Upper lobe of right lung (tissue), 1 donor: Measurements from ENCODE around the gene TMEM18. TPM values are rescaled to one million over a fixed set of nuclear protein-coding genes. Genes with fewer than 3 reads are reported as not detected.

Experiments
- ATAC-seq: fragments of 200-7000 bp; cut with Tn5 transposase; one replicate; pipeline ENCODE4 v1.9.1; 2020; ENCODE audit warnings: mild to moderate bottlenecking, moderate library complexity
- DNase-seq: peaks from one replicate; pipeline ENCODE4 v3.0.0-alpha.2; 2020
- H3K27ac ChIP-seq: fragments of 200-600 bp; one replicate; pipeline ENCODE4 v1.8.0; 2022
- H3K27me3 ChIP-seq: fragments of 200-600 bp; one replicate; pipeline ENCODE4 v1.8.0; 2022; ENCODE audit warnings: mild to moderate bottlenecking
- H3K36me3 ChIP-seq: fragments of 200-600 bp; one replicate; pipeline ENCODE4 v1.8.0; 2022
- H3K4me1 ChIP-seq: fragments of 200-600 bp; one replicate; pipeline ENCODE4 v1.8.0; 2022
- H3K4me3 ChIP-seq: fragments of 200-600 bp; one replicate; pipeline ENCODE4 v1.8.0; 2022; ENCODE audit warnings: mild to moderate bottlenecking
- H3K9me3 ChIP-seq: fragments of 200-600 bp; one replicate; pipeline ENCODE4 v1.8.0; 2022
- intact Hi-C: fragments of 100-400 bp; cut with DNase I; formaldehyde crosslinking; loops from one replicate; pipeline ENCODE4 v1.11.0; 2022
- total RNA-seq: library from RNA; stranded (reverse); fragmentation: NEBNext Ultra II Directional; extraction: Animal tissue kit (Norgen Biotek cat#: 25700); gene quantifications from one replicate; pipeline ENCODE4 v1.2.1, GENCODE V29; 2021
- TF ChIP-seq, protein P1 (sequence below): fragments of 200-600 bp; IDR thresholded peaks from one replicate; pipeline ENCODE4 v1.8.0; 2022; ENCODE audit warnings: antibody characterized with exemption
- donor health status: DM: no; HTN: yes; CAD: no; lungs with severe emphysema.

TMEM18 gene
- total RNA-seq, 1 donor from 2014 or later: 21.3 TPM

DNA sequence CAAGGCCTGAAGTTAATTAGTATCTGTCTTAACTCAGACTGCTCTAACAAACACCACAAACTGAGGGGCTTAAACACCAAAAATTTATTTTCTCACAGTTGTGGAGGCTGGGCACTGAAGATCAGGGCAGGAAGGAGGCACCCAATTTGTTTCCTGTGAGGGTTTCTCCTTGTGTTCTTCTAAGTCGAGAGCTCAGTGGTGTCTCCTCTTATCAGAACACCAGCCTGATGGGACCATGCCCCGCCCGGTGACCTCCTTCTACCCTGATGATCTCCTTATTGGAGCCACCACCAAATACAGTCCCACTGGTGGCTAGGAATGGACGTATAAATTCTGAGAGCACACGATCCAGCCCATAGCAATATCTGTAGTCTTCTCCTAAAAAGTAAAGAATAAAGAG is 20.5 kb downstream of the TMEM18 start:
- Histone ChIP-seq H3K27me3 (peaks cover 19% of the 10 kb centered on the region), H3K27ac (no peak overlapping the region), H3K4me3 (no peak overlapping the region), H3K9me3 (no peaks in the 10 kb centered on the region), H3K36me3 (no peaks in the 10 kb centered on the region), H3K4me1 (no peaks in the 10 kb centered on the region)
- TF ChIP-seq, protein P1, sequence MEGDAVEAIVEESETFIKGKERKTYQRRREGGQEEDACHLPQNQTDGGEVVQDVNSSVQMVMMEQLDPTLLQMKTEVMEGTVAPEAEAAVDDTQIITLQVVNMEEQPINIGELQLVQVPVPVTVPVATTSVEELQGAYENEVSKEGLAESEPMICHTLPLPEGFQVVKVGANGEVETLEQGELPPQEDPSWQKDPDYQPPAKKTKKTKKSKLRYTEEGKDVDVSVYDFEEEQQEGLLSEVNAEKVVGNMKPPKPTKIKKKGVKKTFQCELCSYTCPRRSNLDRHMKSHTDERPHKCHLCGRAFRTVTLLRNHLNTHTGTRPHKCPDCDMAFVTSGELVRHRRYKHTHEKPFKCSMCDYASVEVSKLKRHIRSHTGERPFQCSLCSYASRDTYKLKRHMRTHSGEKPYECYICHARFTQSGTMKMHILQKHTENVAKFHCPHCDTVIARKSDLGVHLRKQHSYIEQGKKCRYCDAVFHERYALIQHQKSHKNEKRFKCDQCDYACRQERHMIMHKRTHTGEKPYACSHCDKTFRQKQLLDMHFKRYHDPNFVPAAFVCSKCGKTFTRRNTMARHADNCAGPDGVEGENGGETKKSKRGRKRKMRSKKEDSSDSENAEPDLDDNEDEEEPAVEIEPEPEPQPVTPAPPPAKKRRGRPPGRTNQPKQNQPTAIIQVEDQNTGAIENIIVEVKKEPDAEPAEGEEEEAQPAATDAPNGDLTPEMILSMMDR: no peak
- intact Hi-C loops: no loop called here
- ATAC-seq (no peak), DNase-seq (no peak)

DNA sequence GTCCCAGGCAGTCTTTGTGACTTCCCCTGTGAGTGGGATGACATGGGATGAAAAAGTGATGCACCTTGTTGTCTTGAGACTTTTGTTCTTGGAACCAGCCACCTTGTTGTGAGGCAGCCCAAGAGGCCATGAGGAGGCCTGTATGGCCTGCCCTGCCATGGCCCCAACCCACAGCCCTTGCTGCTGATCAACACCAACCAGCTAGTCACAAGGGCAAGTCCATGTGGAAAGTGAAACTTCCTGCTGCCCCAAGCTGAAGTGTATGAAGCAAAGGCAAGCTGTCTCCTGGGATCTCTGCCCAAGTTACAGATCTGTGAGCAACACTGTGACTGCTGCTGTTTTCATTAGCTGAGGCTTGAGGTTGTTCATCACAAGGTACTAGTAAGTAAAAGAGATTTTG is 21.6 kb downstream of the TMEM18 start:
- ATAC-seq: peak; percentile 44
- Histone ChIP-seq H3K36me3 (no peaks in the 10 kb centered on the region), H3K27me3 (peaks cover 19% of the 10 kb centered on the region), H3K9me3 (no peaks in the 10 kb centered on the region), H3K4me1 (no peaks in the 10 kb centered on the region), H3K4me3 (no peak overlapping the region), H3K27ac (no peak overlapping the region)
- no peak for DNase-seq
- TF ChIP-seq, protein P1: no peak
- intact Hi-C loops: no loop called here

DNA sequence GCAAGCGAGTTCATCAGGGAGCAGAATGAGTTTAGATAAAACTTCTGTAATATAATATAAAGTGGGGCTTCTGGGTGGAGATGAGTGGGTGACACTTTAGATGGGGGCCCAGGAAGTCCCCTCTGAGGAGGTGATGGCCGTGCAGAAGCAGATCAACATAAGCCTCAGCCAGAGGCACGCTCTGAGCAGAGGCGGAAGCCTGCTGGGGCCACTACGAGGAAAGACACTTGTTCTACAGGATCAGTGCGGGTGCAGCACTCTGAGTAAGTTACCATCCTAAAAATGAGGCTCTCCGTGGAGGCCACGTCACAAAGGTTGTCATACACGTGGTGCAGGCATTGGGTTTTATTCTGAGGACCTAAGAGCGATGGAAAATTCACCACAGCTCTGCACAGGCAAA is 22.3 kb downstream of the TMEM18 start:
- Histone ChIP-seq H3K36me3 (no peaks in the 10 kb centered on the region), H3K27ac (no peak overlapping the region), H3K9me3 (no peaks in the 10 kb centered on the region), H3K27me3 (peaks cover 19% of the 10 kb centered on the region), H3K4me1 (no peaks in the 10 kb centered on the region), H3K4me3 (no peak overlapping the region)
- intact Hi-C loops: no loop called here
- TF ChIP-seq, protein P1: no peak
- DNase-seq (no peak), ATAC-seq (no peak)

DNA sequence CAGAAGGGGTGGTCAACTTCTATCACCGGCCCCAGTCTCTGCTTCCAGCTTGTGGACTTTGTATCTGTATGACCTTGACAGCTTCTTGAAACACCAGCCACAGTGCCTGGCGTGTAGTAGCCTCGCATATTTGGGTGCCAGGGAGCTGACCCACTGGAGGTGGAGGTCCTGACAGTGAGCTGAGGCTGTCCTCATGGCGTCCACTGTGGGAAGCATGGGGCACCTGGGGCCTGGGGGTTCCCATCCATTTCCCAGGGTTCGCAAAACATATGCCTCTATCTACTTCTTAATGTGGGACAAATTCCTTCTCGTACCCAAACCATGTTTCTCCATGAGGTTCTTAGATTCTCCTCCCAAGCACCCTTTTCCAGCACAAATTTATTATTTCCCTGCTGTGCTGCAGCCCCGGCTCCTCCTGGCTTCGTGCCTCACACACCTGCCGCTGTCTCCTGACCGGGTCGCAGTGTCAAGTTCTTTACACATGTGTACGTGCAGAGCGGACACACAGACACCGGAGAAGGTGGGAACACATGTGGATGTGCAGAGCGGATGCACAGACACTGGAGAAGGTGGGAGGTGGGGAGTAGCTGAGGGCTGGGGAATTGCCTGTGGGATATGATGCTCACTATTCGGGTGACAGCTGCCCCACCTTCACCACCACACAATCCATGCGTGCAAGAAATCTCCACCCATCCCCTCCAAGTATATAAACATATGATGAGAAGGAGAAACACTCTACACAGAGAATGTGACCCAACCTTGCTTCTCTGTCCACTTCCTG is 23.4 kb downstream of the TMEM18 start:
- TF ChIP-seq, protein P1: no peak
- no peaks in the 10 kb centered on the region for H3K9me3 ChIP-seq
- no peaks in the 10 kb centered on the region for H3K36me3 ChIP-seq
- no peak overlapping the region for H3K27ac ChIP-seq
- intact Hi-C loops: no loop called here
- DNase-seq (no peak), ATAC-seq (no peak)
- peaks cover 11% of the 10 kb centered on the region for H3K27me3 ChIP-seq
- H3K4me1 ChIP-seq: no peaks in the 10 kb centered on the region
- H3K4me3 ChIP-seq: no peak overlapping the region

DNA sequence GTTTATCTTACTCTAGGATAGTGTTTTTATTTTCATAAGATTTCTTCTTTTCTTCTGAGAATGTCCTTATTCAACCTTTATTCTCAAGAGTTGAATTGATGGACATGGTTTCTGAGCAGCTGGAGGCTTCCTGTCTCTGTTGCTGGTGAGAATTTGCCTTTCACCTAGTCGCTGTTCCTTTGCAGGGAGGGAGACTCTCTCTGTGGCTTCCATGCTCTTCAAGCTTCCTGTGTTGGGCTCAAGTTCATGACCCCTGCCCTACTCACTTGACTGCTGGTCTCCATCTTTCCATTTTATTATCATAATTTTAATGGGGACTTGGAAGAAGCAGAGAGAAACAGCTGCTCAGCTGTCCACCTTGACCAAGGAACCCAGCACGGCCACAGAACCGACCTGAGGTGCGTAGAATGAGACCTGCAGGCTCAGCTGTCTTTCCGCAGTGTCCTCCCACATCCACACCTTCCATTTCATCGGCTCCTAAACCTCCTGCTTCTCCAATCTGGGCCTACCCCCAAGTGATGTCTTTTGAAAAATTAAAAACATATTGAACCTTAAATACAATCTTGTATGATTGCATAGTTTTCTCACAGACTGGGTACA is 24.2 kb downstream of the TMEM18 start:
- Histone ChIP-seq H3K4me3 (no peak overlapping the region), H3K36me3 (no peaks in the 10 kb centered on the region), H3K27me3 (peaks cover 2% of the 10 kb centered on the region), H3K27ac (no peak overlapping the region), H3K9me3 (no peaks in the 10 kb centered on the region), H3K4me1 (no peaks in the 10 kb centered on the region)
- DNase-seq: no peak
- intact Hi-C loops: no loop called here
- TF ChIP-seq, protein P1: no peak
- ATAC-seq: no peak
